ENCODE data around the gene A4GALT. TPM values are rescaled to one million over a fixed set of nuclear protein-coding genes. Genes with fewer than 3 reads are reported as not detected.

Gene A4GALT
- total RNA-seq, 2 experiments from 2014 or later: not detected

DNA sequence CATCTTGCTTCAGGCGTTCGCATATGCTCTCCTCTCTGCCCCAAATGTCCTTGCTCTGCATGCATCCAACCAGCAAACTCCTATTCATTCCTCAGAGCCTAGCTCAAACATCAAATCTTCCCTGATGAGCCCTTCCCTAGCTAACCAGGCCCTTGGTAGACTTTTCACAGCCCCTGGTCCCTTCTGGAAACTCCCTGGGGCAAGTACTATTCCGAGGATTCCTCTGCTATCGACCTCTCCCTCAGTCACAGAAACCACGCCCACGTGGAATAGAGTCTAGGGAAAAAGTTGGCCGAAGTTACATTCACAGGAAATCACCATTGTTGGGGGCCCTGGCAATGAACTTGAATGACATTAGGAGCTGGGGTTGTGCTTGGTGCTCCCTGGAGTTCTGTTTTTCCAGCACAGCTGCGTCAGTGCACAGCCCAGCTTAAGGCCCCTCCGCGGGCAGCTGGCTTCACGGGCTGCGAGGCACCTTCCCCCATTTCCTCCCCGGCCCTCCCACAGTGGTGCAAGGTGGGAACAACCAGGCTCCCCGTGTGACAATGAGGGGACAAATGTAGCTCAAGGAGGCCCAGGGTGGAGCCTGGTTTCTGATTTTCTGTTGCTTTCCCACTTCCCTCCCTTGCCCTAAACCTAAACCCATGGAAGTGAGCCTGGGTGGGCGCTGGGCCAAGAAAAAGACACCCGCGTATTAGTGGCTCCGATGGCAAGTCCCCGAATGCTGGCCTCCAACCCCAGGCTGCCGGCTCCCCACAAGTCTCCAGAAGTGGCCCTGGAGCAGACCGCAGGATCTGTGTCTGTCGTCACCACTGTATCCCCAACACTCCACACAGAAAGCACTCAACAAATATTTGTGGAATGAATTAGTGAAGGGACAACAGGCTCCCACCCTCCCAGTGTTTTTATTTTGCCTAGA lies 76.0 kb downstream of the A4GALT start:
- no peak overlapping the region for H3K4me3 Mint-ChIP-seq
- peaks cover 29% of the 10 kb centered on the region for H3K4me1 Mint-ChIP-seq
- ATAC-seq: no peak
- no peak for DNase-seq
- ChIA-PET CTCF (interaction anchor here (0.8 kb wide), 1 partner anchor 24 kb away, joined by 6 read pairs; no protein-coding TSS in a partner anchor), POLR2A (interaction anchor here (3.6 kb wide), 1 partner anchor 29 kb away, joined by 23 read pairs; the partner anchor contains the start of gene POLDIP3)
- no peaks in the 10 kb centered on the region for H3K27me3 Mint-ChIP-seq
- H3K27ac Mint-ChIP-seq: no peak overlapping the region
- no peaks in the 10 kb centered on the region for H3K9me3 Mint-ChIP-seq (ENCODE audit: low read depth)
- intact Hi-C loops (cut with DNase I, micrococcal nuclease): no loop called here
- peaks cover 2% of the 10 kb centered on the region for H3K36me3 Mint-ChIP-seq (ENCODE audit: low read depth)

DNA sequence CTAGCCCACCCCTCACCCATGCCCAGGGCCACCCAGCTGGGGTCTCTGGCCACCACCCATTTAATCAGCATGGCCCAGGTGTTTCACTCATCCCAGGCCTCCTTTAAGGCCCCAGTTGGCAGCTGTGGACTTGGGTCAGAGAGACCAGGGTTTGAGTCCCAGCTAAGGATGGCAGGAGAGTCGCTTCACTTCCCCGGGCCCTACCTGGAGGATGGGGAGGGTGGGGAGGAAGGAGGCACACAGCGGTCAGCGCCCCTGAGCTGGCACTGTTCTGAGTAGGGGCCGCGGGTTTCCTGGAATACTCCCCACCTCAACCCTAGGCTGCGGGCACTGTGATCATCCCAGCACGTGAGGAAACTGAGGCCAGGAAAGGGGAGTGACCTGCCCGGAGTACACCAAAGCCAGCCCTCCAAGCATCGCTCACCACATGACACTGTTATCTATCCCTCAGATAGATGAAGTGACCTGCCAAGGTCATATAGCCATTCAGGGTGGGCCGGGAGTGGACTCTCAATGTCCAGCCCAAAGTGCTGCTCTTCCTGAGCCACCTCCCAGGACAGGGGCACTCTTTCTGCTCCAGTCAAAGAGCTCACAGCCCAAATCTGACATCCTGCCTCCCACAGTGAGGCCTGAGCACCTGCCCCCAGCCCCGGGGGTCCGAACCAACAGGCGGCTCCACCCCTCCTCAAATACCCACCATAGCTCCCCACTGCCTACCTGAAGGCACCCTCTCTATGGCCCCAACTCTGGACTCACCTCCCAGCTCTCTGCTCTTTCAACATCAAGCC lies 76.8 kb downstream of the A4GALT start:
- no peak for ATAC-seq
- CTCF ChIA-PET: interaction anchor here (1.8 kb wide), 1 partner anchor 21 kb away, joined by 5 read pairs; no protein-coding TSS in a partner anchor
- Mint-ChIP-seq H3K36me3 (ENCODE audit: low read depth) (peaks cover 2% of the 10 kb centered on the region), H3K27ac (no peak overlapping the region), H3K27me3 (no peaks in the 10 kb centered on the region), H3K9me3 (ENCODE audit: low read depth) (no peaks in the 10 kb centered on the region), H3K4me1 (peaks cover 29% of the 10 kb centered on the region), H3K4me3 (no peak overlapping the region)
- no peak for DNase-seq
- intact Hi-C loops (cut with DNase I, micrococcal nuclease): no loop called here
- POLR2A ChIA-PET: interaction anchor here (3.6 kb wide), 1 partner anchor 29 kb away, joined by 23 read pairs; the partner anchor contains the start of gene POLDIP3

DNA sequence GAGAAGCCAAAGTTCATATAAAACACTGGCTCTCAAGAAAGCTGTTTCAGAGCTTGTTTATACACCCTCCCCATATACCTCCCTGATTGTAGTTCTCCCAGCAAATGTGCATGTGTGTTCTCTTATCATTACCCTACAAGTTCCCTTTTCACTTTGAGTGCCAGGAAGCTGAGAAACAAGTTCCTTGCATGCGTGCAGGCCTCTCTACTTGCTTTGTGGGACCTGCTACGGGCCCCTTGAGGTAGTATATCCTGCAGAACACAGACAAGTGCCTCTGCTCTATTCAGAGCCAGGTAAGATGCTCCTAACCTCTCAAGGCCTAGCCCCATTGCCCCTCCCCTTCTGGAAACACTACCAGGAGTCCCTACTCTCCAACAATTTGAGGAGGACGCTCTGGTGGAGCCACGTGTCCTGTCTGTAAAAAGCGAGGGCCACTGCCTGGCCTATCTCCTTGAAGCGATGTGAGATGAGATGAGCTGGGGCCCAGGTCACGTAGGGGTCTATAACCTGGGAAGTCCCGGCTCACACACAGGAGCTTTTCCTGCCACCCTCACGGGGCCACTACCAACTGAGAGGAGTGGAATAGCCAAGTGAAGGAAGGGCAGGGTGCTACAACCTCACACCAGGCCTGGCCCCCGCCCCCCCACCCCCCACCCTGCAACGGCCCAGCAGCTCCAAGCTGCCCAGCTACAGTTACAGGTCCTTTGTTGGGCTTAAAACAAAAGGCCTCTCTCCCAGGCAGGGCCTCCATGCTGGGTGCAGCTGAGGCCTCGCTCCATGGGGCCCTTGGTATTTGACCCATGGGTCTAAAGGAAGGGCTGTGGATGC lies 77.7 kb downstream of the A4GALT start:
- Mint-ChIP-seq H3K4me3 (no peak overlapping the region), H3K27me3 (no peaks in the 10 kb centered on the region), H3K27ac (no peak overlapping the region), H3K4me1 (peaks cover 29% of the 10 kb centered on the region), H3K36me3 (ENCODE audit: low read depth) (no peaks in the 10 kb centered on the region), H3K9me3 (ENCODE audit: low read depth) (no peaks in the 10 kb centered on the region)
- intact Hi-C loops (cut with DNase I, micrococcal nuclease): no loop called here
- POLR2A ChIA-PET: interaction anchor here (3.6 kb wide), 1 partner anchor 28 kb away, joined by 23 read pairs; the partner anchor contains the start of gene POLDIP3
- DNase-seq (no peak), ATAC-seq (no peak)
- CTCF ChIA-PET: interaction anchor here (0.6 to 1.8 kb wide), 2 partner anchors 21 to 23 kb away, joined by 3 to 5 read pairs; no protein-coding TSS in a partner anchor

Other genes starting within 250 kb of the A4GALT start
- gene RRP7A, start 201.1 kb downstream of the A4GALT start, total RNA-seq: 10 to 100 TPM; 95.6 to 98.1 TPM
- gene SERHL2, start 166.9 kb downstream of the A4GALT start, total RNA-seq: 1 to 10 TPM in 1 of 2 experiments, under 1 TPM in 1; 0.78 to 2.1 TPM
- 10 to 100 TPM; 77.6 to 88.6 TPM for gene POLDIP3, start 106.0 kb downstream of the A4GALT start, total RNA-seq
- gene ATP5MGL, start 80.3 kb downstream of the A4GALT start, total RNA-seq: under 1 TPM; 0.54 to 0.69 TPM
- gene CYB5R3, start 71.5 kb downstream of the A4GALT start, total RNA-seq: 100 to 1,000 TPM in 1 of 2 experiments, 10 to 100 TPM in 1; 79.5 to 101 TPM
- 10 to 100 TPM; 22.5 to 23.0 TPM for gene ARFGAP3, start 136.4 kb upstream of the A4GALT start, total RNA-seq